HG02588 (cell line): ENCODE measurements around the gene TAL1.
"Not testable (repeated sequence)": the region's sequence is repeated elsewhere in the genome, so short reads cannot be mapped to it uniquely, and the experiment has no call there.

ENCODE experiments used
- ATAC-seq: cut with Tn5 transposase; IDR thresholded peaks from one replicate; pipeline ENCODE4 v1.9.1; 2021; ENCODE audit warnings: mild to moderate bottlenecking, moderate library complexity; ENCODE audit not compliant: unreplicated experiment

Gene TAL1

DNA sequence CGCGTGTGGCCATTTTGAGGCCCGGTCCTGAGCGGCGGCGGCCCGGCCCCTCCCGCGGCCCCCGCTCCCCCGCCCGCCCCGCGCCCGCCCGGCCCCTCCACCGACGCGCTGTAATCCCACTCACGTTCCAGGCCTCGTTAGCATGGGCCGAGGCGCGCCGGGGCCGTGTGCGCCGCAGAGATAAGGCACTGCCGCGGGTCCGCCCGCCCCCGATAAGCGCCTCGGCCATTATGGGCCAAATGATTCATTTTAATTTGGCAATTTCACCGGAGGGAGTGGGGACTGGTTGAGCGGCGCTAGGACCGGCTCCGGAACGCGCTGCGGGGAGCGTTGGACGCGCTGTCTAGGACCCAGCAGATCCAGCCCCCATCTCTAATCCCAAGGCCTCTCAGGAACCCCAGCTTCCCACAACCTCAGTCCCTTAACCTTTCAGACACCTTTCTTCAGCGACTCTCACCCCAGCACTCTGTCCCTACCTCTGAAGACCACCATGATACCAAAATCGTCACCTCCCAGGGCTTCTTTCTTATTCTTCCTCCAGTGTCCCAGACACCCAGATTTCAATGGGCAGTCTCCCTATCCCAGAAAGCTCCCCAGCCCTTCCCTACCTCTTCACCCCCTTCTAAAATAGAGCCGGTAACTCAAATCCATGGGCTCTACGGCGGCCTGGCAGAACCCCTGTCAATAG lies at the start of gene TAL1:
TAL1 (minus strand) TSS at position 39 of the 688 bp plus-strand sequence. CDS start 6,337 bp downstream, outside the sequence.
- ATAC-seq: no peak

DNA sequence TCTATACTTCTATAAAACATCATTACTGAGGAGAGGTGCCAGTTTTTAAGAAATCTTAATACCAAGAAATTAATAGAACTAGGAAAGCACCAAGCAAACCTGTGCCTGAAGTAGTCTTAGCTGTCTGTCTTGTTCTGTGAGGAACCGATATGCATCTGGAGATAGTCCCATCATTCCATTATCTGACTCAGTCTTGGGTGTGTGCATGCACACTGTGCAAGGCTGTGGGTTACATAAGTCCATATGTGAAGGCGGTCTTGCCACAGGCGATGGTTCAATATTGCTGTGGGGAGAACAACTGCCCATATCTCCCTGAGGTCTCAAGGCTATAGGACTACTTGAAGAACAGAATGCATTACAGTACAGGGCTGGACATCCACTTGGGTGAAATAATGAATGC lies 48.1 kb upstream of the TAL1 start:
- no peak for ATAC-seq

DNA sequence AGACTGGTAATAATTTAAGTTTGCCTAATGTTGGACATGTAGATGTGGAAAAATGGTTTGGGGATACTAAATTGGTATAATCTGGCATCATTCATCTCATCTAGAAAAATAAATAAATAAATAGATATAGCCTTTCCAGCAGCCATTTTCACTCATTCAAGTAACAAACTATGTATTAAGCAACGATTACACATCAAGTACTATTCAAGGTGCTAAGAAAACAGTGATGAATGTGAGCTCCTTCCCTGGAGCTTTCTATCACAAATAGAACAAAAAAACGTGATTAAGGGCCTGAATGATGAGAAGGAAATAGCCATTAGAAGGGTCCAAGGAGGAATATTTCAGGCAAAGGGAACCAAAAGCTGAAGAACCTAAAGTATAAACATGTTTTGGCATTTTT lies 44.8 kb upstream of the TAL1 start:
- no peak for ATAC-seq

DNA sequence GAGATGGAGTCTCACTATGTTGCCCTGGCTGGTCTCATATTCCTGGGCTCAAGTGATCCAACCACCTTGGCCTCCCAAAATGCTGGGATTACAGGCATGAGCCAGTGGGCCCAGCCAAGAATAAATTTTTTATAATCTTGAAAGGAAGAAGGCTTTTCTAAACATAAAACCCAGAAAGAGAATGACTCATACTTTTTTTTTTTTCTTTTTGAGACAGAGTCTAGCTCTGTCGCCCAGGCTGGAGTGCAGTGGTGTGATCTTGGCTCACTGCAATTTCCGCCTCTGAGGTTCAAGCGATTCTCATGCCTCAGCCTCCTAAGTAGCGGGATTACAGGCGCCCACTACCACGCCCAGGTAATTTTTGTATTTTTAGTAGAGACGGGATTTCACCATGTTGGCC lies 43.8 kb upstream of the TAL1 start:
- ATAC-seq: not testable (repeated sequence)

DNA sequence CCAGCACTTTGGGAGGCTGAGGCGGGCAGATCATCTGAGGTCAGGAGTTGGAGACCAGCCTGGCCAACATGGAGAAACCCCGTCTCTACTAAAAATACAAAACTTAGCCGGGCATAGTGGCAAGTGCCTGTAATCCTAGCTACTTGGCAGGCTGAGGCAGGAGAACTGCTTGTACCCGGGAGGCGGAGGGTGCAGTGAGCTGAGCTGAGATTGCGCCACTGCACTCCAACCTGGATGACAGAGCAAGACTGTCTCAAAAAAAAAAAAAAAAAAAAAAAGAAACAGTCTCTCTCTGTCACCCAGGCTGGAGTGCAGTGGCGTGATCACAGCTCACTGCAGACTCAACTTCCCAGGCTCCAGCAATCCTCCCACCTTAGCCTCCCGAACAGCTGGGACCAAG lies 33.5 kb upstream of the TAL1 start:
- not testable (repeated sequence) for ATAC-seq

DNA sequence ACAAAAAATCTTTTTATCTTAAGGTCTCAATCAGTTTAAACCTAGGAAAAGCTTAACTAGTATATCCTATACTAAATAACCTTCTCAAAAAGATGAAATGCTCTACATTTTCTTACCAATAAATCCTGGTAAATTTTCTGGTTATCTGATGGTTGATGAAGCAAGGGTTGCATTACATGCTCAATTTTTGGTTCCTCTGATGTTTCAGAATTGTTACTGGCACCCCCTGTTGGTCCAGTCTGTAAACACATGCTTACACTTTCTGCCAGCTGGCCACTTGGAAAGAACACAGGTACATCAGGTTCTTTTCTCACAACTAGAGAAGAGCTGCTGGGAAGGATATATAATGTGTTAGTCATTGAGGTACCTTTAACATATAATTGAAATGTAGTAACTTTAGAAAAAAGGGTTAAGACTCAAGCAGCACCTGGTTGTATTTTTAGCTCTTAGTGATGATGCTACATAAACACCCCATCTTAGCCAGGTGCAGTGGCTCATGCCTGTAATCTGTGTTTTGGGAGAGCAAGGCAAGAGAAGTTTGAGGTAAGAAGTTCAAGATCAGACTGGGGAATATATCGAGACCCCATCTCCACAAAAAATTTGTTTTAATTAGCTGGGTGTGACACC lies 30.9 kb upstream of the TAL1 start:
- no peak for ATAC-seq

DNA sequence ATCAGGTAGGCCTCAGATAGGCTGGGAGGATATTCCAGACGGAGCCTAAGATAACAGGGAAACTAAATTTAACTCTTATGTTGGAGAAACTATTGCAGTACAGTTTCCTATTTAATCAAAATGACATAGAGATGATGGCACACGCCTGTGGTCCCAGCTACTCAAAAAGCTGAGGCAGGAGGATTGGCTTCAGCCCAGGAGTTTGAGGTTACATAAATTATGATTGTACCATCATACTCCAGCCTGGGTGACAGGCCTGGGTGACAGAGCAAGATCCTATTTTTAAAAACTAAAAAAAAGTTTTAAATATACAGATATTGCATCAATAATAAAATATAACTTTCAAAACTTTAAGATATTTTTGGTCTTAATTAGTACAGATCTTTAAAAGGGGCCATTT lies 25.2 kb upstream of the TAL1 start:
- no peak for ATAC-seq

DNA sequence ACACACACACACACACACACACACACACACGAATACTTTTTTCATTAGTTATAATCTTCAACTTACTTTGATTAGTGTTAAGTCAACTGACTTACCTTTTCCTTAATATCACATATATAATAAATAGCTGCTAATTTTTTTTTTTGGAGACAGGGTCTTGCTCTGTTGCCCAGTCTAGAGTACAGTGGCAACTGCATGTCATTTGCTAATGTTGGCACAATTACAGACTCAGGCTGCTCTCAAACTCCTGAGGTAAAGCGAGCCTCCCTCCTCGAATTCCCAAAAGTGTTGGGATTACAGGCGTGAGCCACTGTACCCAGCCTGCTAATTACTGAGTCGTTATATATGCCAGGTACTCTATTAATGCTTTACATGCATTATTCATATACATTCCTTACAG lies 20.8 kb upstream of the TAL1 start:
- no peak for ATAC-seq

DNA sequence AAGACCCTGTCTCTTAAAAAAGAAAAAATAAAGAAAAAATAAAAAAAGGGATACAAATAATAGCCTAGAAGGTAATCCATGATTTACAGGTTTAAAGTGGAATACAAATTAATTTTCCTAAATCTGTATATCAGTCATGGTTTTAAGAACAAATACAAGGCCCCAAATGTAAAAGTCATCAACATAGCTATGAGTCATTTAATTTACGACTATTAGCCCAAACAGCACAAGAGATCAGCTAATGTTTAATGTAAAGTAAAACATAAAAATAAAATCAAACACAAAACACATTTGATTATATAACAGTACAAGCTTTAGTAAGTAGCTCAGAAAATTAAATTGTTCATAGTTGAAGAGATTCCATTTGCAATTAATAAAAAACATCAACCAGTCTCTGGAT lies 20.3 kb upstream of the TAL1 start:
- no peak for ATAC-seq

DNA sequence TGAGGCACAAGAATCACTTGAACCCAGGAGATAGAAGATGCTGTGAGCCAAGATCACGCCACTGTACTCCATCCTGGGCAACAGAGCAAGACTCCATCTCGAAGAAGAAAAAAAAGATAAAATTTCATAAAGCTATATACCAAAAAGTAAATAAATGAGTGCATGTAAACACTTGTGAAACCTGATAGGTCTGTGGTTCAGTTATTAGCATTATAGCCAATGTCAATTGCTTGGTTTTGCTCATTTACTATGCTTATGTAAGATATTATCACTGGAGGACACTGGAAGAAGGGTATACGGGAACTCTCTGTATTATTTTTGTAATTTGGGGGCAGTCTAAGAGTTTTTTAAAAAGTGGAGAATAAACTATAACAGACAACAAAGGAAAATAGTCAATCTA lies 17.7 kb upstream of the TAL1 start:
- no peak for ATAC-seq

DNA sequence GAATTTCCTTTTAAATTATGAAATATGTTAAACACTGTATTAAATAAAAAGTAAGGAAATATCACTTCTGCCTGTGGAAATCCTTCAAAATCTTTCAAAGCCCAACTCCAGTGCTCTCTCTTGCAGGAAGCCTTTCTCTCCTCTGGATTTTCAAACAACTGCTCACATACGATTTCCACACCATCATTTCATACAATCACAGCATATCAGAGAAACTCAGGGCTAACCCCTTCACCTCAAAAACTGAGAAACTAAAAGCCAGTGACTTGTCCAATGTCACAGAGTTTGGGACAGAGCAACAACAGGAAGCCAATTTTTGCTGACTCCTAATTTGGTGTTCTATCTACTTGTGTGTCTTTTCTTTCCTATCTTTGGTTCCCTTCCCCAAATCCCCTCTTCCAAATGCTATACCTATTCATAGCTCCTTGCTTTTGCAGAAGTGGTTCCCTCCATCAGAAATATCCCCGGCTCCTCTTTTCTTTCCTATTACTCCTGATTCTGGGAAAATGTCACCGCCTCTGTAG lies 12.4 kb upstream of the TAL1 start:
- no peak for ATAC-seq

DNA sequence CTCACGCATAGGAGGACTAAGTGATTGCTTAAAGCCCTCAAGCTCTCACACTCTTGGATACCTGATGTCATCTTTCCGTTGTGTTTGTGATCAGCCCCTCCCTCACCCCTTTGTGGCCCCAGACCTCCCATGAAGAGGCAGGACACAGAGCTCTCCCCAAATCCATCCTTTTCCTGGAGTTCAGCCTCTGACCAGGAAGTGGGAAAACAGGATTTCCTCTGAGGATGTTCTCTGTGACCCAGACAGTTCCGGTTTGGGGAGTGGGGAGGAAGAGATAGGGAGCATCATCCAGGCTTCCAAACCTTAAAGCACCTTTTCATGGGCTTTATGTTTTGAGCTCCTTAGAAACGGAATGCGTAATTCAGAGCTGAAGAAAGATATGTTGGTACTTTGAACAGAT lies 11.9 kb upstream of the TAL1 start:
- ATAC-seq: no peak

DNA sequence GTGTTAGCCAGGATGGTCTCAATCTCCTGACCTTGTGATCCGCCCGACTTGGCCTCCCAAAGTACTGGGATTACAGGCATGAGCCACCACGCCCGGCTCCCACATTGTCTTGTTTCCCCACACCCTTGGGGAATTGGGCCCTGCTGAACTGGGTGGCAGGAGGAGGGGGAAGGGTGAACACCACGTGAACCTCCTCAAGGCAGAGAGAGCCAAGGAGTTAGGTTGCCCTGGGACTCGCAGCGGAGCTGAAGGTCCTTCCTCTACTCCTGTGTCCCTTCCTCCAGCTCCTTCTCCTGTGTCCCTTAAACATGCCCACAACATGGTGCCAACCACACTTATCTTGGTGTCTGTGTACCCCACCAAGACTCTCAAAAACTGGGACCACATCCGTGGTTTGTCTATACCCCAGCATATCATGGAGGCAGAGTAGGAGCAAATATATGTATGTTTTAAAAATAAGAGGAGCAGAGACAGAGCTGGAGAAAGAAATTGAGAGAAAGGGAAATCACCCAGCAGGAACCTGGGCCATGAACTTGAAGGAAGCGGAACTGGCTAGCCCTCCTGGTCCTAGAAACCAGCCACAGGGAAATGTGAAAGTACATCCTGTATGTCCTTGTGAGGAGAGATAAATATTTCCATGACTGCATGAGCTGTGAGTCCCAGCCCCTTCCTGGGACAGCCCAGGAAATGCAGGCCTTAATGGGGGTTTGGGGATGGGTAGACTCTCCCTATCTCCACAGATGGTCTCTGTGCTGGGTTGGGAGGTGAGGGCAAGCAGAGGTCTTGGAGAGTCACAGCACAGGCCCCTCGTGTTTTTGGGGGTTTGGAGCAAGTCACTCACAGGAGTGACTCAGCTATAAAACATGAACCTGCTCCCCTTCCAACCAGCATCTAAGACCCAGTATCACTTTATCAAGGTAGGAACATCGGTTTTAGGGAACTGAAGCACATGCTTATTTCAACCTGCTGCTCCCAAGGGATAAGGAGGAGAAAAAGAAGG lies 9.4 kb upstream of the TAL1 start:
- ATAC-seq: no peak

DNA sequence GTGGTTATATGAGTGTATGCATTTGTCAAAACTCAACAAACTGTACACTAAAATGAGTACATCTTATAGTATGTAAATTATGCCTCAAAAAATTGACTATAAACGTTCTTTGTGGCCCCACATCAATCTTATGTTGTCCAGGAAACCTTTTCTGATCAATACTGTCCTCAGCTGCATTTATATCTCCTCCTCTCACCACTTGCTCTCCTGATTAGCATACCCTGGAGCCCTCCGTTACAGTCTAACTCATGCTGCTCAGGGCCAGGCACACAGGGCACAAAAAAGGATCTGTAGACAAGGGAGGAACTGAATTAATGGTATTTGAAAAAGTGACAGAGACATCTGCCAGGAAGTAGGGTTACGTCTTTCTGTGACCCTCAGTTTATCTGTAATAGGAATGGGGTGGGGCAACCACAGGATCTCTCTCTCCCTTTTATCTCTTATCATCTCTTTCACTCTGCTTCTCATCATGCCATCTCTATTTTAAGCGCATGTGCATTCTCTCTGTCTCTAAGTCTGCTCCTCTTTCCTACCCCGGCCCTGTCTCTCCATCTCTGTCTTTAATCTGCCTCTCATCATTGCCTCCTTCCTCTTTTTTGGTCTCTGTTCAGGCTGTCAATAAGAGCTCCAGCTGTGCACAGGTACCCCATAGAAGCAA lies 7.0 kb upstream of the TAL1 start:
- ATAC-seq: no peak

DNA sequence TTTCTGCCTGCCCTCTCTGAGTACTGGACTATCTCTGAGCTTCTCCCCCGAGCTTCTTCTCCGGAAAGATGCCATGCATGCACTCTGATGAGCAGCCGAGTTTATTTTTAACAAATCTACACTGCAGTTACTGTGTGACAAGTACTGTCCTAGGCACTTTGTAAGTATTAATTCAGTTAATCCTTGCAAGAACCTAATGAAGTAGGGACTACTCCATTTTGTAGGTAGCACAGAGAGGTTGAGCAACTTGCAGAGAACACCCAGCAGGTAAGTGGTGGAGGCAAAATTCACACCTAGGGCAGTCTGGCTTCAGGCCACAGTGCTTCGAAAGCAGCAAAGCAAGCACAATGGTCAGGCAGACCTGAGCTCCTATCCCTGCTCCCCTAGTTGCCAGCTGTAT lies 3.8 kb upstream of the TAL1 start:
- ATAC-seq: no peak

DNA sequence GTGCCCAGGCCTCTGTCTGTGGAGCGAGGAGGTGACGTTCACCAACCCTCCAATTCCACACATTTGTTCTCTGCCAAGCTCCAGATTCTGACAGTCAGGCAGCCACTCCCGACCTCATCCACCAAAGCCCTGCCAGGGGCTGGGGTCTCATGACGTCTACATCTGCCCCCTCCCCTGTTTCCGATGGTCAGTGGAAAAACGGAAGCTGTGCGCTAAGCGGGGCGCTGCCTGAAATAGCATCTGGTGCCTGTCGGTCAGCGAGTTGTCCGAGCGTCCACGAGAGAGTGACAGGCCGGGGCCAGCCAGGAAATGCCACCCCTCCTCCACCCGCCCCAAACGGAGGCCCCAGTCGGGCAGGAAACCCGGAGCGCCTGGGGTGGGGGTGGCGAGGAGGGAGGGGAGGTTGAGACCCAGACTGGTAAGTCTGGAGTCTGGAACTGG lies 3.2 kb upstream of the TAL1 start:
- ATAC-seq: no peak

DNA sequence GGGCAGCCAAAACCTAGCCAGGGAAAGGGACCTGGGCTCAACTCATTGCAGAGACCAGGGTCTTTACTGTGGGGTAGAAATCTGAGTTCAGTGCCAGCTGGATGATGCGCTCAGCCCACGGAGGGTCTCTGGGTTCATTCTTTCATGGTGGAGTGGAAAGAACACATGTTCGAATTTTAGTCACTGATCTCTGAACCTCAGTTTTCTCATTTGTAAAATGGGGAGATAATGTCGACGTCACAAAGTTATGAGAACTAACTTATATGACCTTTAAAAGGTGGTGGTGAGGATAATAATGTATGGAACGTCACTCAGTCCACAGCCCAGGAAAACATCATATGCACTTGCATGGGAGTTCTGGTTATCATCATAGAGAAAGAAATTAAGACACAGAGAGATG lies 1.2 kb upstream of the TAL1 start:
- no peak for ATAC-seq

DNA sequence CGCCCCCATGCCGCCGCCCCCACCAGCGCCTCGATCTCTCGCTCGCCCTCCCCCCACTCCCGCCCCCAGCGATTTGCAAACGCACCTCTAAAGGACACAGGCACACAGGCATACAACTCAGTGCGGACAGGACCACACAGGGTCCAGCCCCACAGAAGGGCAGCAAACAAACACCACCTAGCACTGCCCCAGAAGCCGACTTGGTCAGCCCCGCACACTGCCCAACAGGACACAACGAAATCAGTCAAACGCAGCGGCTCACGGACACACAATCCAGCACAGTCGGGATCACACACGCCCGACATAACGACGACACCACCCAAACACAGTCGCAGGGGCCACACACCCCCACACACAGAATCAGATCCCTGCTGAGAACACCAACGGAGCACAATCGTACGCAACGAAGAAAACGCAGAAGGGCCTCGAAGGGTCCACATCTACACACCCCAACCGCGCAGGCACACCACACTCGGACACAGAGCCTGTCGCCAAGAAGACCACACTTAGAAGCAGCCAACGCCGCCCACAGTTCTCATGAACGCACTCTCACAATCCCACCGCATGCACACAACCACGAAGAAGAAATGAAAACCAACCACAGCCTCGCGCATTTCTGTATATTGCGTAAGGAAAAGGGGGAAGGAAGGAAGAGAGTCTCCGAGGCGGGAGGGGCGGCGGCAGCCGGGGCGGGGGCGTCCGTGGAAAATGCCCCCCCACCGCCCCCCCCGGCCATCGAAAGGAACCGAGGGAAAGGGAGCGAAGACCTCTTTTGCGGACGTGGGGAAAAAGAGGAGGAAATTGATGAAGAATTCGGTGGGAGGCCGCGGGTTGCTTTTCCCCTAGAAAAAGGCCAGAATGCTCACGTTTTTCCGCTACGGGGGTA lies 481 bp downstream of the TAL1 start:
- ATAC-seq: no peak

DNA sequence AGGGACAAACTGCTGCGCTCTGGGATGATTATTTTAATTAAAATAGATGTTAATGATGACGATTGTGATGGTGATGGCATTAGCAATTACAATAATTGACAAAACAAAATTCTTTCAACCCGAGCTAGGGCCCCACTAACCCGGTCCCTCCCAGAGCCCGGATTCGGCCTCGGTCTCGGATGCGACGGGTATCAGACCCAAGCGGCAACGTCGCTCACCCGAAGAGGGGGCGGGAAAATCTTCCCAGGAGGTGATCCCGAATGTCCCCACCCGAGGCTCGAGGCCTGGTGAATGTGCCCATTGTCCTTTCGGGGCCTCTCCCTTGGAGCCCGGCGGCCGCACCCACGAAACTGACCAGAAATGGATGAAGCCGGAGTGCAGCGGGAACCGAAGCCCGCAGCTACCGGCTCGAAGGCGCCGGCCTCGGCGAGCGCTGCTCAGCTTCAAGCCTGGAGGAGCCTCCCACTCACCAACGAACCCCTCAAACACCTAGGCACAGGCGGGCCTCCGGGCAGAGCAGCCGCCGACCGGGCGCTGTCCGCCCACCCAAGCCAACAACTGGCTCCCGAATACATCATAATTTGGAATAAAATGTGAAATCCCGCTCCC lies 1.2 kb downstream of the TAL1 start:
- ATAC-seq: no peak
